OCI-LY7 (cell line): ENCODE data around the gene ADSS1. TPM values are rescaled to one million over a fixed set of nuclear protein-coding genes. Genes with fewer than 3 reads are reported as not detected.

ENCODE experiments used
- BruUV-seq: library from RNA; stranded (reverse); fragments of 400-500 nt; replicated peaks from 2 replicates; lab custom pipeline; 2021; lab: Mats Ljungman, UMichigan
- CTCF ChIA-PET: fragments of 300-600 bp; sonication (Branson Sonifier 250); formaldehyde crosslinking; loops from one replicate; lab custom pipeline; 2022; ENCODE audit warnings: antibody characterized with exemption; ENCODE audit not compliant: unreplicated experiment; lab: Charles Lee
- POLR2A ChIA-PET: fragments of 300-600 bp; sonication (Branson Sonifier 250); formaldehyde crosslinking; loops from one replicate; lab custom pipeline; 2022; ENCODE audit warnings: antibody characterized with exemption; lab: Charles Lee
- DNase-seq: peaks from one replicate; pipeline ENCODE4 v3.0.0-alpha.2; 2015; ENCODE audit warnings: low spot score
- H2AFZ ChIP-seq: fragments of 200-600 bp; sonication (generic), shearing (Covaris generic); 2 replicates; pipeline ENCODE4 v1.6.1; 2014; ENCODE audit warnings: mild to moderate bottlenecking, antibody characterized with exemption, low read length, moderate library complexity
- H3K27ac ChIP-seq: fragments of 200-600 bp; sonication (generic); 2 replicates; pipeline ENCODE4 v1.5.1; 2014; ENCODE audit warnings: mixed run types, low read depth, mild to moderate bottlenecking, moderate library complexity, low read length, inconsistent platforms; ENCODE audit not compliant: poor library complexity, severe bottlenecking
- H3K36me3 ChIP-seq: fragments of 200-600 bp; sonication (generic); 2 replicates; pipeline ENCODE4 v1.6.1; 2014; ENCODE audit warnings: mild to moderate bottlenecking, antibody characterized with exemption, low read length, moderate library complexity, mixed read lengths; ENCODE audit not compliant: insufficient read depth
- H3K4me1 ChIP-seq: fragments of 200-600 bp; sonication (generic); 2 replicates; pipeline ENCODE4 v1.5.1; 2014; ENCODE audit warnings: mild to moderate bottlenecking, low read length; ENCODE audit not compliant: insufficient read depth, poor library complexity, severe bottlenecking
- H3K4me2 ChIP-seq: fragments of 200-600 bp; sonication (generic); 2 replicates; pipeline ENCODE4 v1.6.1; 2014; ENCODE audit warnings: mild to moderate bottlenecking, low read length
- H3K4me3 ChIP-seq: fragments of 200-600 bp; sonication (generic); 2 replicates; pipeline ENCODE4 v1.5.1; 2014; ENCODE audit warnings: mild to moderate bottlenecking, low read depth, low read length; ENCODE audit not compliant: poor library complexity, severe bottlenecking
- H3K79me2 ChIP-seq: fragments of 200-600 bp; sonication (generic); 2 replicates; pipeline ENCODE4 v1.6.1; 2016; ENCODE audit warnings: low read depth, mild to moderate bottlenecking, low read length, moderate library complexity, mixed read lengths; ENCODE audit not compliant: insufficient read depth
- H3K9me2 ChIP-seq: fragments of 200-600 bp; sonication (generic); 2 replicates; pipeline ENCODE4 v1.6.1; 2016; ENCODE audit warnings: mild to moderate bottlenecking, low read length, mixed read lengths; ENCODE audit not compliant: insufficient read depth
- H3K9me3 ChIP-seq: fragments of 200-600 bp; sonication (generic); 2 replicates; pipeline ENCODE4 v1.6.1; 2014; ENCODE audit warnings: mild to moderate bottlenecking, mixed run types, low read length, mixed read lengths
- H4K20me1 ChIP-seq: fragments of 200-600 bp; sonication (generic); 2 replicates; pipeline ENCODE4 v1.6.1; 2014; ENCODE audit warnings: mild to moderate bottlenecking, antibody characterized with exemption, low read length, moderate library complexity, mixed read lengths; ENCODE audit not compliant: insufficient read depth
- CTCF ChIP-seq: fragments of 200-600 bp; sonication (generic); conservative IDR thresholded peaks from 2 replicates; pipeline ENCODE4 v1.5.1; 2014; ENCODE audit warnings: mild to moderate bottlenecking, antibody characterized with exemption, low read length, moderate library complexity, mixed read lengths
- EZH2phosphoT487 ChIP-seq: fragments of 200-600 bp; sonication (generic); IDR thresholded peaks from 2 replicates; pipeline ENCODE4 v1.6.1; 2018; ENCODE audit warnings: low read depth, borderline replicate concordance, mild to moderate bottlenecking, mixed run types, antibody characterized with exemption, low read length, moderate library complexity, mixed read lengths
- intact Hi-C: fragments of 100-400 bp; cut with micrococcal nuclease; formaldehyde crosslinking; loops from one replicate; pipeline ENCODE4 v1.10.0; 2022; ENCODE audit not compliant: unreplicated experiment
- total RNA-seq, 2 experiments: library from RNA; depleted of rRNA in 1 of 2; stranded (reverse); fragments of >200 nt in 1 of 2; shearing (Covaris generic) in 1 of 2; gene quantifications; 2 replicates each; pipeline ENCODE4 v1.2.3, GENCODE V29; 2014 to 2022

ADSS1 gene
- total RNA-seq, 2 experiments from 2014 or later: 2.8 TPM; not detected in 1

DNA sequence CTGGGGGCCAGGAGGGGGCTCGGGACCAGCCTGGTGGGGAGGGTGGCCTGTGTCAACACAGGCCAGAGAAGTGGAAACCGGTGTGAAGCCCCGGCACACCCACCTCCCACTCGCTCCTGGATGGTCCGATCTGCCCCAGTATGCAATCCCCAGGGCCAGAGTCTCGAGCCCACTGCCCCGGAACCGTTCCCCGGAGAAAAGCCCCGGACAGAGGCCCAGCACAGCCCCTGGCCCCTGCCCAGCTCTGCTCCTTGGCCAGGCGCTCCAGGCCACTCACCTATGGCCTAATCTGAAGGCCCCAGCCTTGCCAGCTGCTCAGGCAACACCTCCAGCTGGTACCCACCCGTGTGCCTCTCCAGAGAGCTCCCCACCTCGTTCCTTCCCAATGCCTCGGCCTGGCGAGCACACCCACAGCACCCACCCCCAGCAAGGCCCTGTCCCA lies 53.8 kb downstream of the ADSS1 start:
- intact Hi-C loops: no loop called here
- H3K9me3 ChIP-seq: no peaks in the 10 kb centered on the region
- no peak for TF ChIP-seq CTCF
- TF ChIP-seq EZH2phosphoT487: no peak
- no peak overlapping the region for H3K4me3 ChIP-seq
- DNase-seq: no peak
- no peaks in the 10 kb centered on the region for H3K79me2 ChIP-seq
- H3K4me2 ChIP-seq: no peak overlapping the region
- no TSS peak for BruUV-seq
- no peaks in the 10 kb centered on the region for H3K9me2 ChIP-seq
- ChIA-PET POLR2A (no interaction called here), CTCF (no interaction called here)
- H3K36me3 ChIP-seq: peaks cover 27% of the 10 kb centered on the region
- H2AFZ ChIP-seq: no peak overlapping the region
- no peaks in the 10 kb centered on the region for H4K20me1 ChIP-seq
- H3K27ac ChIP-seq: no peak overlapping the region
- H3K4me1 ChIP-seq: no peaks in the 10 kb centered on the region

DNA sequence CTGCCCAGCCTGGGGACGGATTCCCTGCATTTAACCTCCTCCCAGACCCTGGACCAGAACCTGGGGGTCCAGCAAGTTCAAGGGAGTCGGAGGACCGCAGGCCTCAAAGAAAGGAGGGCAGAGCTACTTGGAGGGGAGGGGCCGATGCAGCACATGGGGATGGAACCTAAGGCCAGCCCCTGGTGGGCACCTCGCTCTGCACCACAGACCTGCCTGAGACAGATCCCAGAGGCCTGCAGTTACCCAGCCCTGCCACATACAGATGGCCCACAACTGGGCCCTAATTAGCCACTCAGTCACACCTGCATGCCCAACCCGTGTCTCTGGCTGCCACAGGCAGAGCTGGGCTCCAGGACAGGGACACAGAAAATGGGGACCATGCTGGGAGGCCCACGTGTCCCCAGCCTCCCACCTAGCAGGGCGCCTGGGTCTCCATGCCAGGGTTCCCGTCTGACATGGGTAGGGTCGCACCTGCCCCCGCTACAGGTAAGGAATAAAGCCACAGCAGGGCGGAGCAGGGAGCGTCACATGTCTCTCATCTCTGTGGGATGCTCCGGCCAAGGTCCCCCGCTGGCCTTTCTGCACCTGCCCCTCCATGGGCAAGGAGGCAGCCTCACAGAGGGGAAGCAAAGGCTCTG lies 54.8 kb downstream of the ADSS1 start:
- H3K4me3 ChIP-seq: no peak overlapping the region
- H3K79me2 ChIP-seq: no peaks in the 10 kb centered on the region
- H3K9me3 ChIP-seq: no peaks in the 10 kb centered on the region
- ChIA-PET POLR2A (no interaction called here), CTCF (no interaction called here)
- H3K36me3 ChIP-seq: peaks cover 21% of the 10 kb centered on the region
- no peaks in the 10 kb centered on the region for H3K9me2 ChIP-seq
- TF ChIP-seq EZH2phosphoT487: no peak
- no peak for TF ChIP-seq CTCF
- H2AFZ ChIP-seq: no peak overlapping the region
- H3K4me1 ChIP-seq: no peaks in the 10 kb centered on the region
- H4K20me1 ChIP-seq: no peaks in the 10 kb centered on the region
- no peak overlapping the region for H3K27ac ChIP-seq
- intact Hi-C loops: no loop called here
- no peak overlapping the region for H3K4me2 ChIP-seq
- BruUV-seq: no TSS peak
- DNase-seq: no peak

- ChIA-PET CTCF (no interaction called here), POLR2A (no interaction called here)
- no peaks in the 10 kb centered on the region for H3K79me2 ChIP-seq
- H2AFZ ChIP-seq: no peak overlapping the region
- no peaks in the 10 kb centered on the region for H4K20me1 ChIP-seq
- no peak for TF ChIP-seq EZH2phosphoT487
- no peak for TF ChIP-seq CTCF
- no peak overlapping the region for H3K4me2 ChIP-seq
- H3K9me3 ChIP-seq: no peaks in the 10 kb centered on the region
- no peaks in the 10 kb centered on the region for H3K4me1 ChIP-seq
- no peak overlapping the region for H3K4me3 ChIP-seq
- H3K9me2 ChIP-seq: no peaks in the 10 kb centered on the region
- no peak for DNase-seq
- H3K36me3 ChIP-seq: peaks cover 17% of the 10 kb centered on the region
- no peak overlapping the region for H3K27ac ChIP-seq
- no TSS peak for BruUV-seq
- intact Hi-C loops: no loop called here
Measured at GRCh38 chr14:104779776-104780512, 55.9 kb downstream of the ADSS1 start.
